ENCODE data around the gene ZNF804B.

The ZNF804B gene

DNA sequence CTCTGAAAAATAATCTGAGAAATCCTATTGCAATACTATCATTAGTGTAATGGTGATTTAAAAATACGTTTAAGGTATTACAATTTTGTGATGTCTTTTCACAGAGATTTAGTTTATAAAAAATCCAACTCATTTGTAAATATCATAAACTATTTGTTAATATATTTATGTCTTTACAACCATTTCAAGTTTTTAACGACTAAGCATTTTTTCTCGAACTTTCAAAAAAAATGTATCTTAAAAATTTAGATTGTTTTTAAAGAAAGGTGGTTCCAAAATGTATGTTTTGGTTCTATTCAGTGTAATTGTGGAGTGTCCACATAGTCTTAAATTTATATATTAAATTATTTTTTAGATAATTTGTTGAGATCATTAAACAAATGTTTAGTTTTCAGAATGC is 170.2 kb downstream of the ZNF804B start:
- no peak for ATAC-seq
- TF ChIP-seq, protein P1, sequence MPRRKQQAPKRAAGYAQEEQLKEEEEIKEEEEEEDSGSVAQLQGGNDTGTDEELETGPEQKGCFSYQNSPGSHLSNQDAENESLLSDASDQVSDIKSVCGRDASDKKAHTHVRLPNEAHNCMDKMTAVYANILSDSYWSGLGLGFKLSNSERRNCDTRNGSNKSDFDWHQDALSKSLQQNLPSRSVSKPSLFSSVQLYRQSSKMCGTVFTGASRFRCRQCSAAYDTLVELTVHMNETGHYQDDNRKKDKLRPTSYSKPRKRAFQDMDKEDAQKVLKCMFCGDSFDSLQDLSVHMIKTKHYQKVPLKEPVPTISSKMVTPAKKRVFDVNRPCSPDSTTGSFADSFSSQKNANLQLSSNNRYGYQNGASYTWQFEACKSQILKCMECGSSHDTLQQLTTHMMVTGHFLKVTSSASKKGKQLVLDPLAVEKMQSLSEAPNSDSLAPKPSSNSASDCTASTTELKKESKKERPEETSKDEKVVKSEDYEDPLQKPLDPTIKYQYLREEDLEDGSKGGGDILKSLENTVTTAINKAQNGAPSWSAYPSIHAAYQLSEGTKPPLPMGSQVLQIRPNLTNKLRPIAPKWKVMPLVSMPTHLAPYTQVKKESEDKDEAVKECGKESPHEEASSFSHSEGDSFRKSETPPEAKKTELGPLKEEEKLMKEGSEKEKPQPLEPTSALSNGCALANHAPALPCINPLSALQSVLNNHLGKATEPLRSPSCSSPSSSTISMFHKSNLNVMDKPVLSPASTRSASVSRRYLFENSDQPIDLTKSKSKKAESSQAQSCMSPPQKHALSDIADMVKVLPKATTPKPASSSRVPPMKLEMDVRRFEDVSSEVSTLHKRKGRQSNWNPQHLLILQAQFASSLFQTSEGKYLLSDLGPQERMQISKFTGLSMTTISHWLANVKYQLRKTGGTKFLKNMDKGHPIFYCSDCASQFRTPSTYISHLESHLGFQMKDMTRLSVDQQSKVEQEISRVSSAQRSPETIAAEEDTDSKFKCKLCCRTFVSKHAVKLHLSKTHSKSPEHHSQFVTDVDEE (CRISPR knock-in tag; IDR thresholded peaks at IDR 0.05) = no peak
- TF ChIP-seq POU6F1 (CRISPR knock-in tag; IDR thresholded peaks at IDR 0.05; ENCODE audit: borderline replicate concordance, low read depth) (no peak), ZNF70 (CRISPR knock-in tag; IDR thresholded peaks at IDR 0.05) (no peak), ZFP3 (CRISPR knock-in tag; IDR thresholded peaks at IDR 0.05) (no peak), ZC3H10 (CRISPR knock-in tag; IDR thresholded peaks at IDR 0.05) (no peak), ZNF565 (CRISPR knock-in tag; conservative IDR thresholded peaks at IDR 0.05; ENCODE audit: low read depth) (no peak), CSDC2 (CRISPR knock-in tag; IDR thresholded peaks at IDR 0.05) (no peak), BACH2 (CRISPR knock-in tag; IDR thresholded peaks at IDR 0.05; ENCODE audit: borderline replicate concordance) (no peak), TOX (CRISPR knock-in tag; IDR thresholded peaks at IDR 0.05; ENCODE audit: borderline replicate concordance) (no peak), ZNF8 (CRISPR knock-in tag; IDR thresholded peaks at IDR 0.05) (no peak), TCF4 (CRISPR knock-in tag; IDR thresholded peaks at IDR 0.05; ENCODE audit: borderline replicate concordance) (no peak), GLIS3 (CRISPR knock-in tag; IDR thresholded peaks at IDR 0.05) (no peak), PPARA (CRISPR knock-in tag; IDR thresholded peaks at IDR 0.05; ENCODE audit: borderline replicate concordance) (no peak)
- TF ChIP-seq, protein P2, sequence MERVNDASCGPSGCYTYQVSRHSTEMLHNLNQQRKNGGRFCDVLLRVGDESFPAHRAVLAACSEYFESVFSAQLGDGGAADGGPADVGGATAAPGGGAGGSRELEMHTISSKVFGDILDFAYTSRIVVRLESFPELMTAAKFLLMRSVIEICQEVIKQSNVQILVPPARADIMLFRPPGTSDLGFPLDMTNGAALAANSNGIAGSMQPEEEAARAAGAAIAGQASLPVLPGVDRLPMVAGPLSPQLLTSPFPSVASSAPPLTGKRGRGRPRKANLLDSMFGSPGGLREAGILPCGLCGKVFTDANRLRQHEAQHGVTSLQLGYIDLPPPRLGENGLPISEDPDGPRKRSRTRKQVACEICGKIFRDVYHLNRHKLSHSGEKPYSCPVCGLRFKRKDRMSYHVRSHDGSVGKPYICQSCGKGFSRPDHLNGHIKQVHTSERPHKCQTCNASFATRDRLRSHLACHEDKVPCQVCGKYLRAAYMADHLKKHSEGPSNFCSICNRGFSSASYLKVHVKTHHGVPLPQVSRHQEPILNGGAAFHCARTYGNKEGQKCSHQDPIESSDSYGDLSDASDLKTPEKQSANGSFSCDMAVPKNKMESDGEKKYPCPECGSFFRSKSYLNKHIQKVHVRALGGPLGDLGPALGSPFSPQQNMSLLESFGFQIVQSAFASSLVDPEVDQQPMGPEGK (CRISPR knock-in tag; IDR thresholded peaks at IDR 0.05; ENCODE audit: borderline replicate concordance) = no peak
- TF ChIP-seq, protein P3, sequence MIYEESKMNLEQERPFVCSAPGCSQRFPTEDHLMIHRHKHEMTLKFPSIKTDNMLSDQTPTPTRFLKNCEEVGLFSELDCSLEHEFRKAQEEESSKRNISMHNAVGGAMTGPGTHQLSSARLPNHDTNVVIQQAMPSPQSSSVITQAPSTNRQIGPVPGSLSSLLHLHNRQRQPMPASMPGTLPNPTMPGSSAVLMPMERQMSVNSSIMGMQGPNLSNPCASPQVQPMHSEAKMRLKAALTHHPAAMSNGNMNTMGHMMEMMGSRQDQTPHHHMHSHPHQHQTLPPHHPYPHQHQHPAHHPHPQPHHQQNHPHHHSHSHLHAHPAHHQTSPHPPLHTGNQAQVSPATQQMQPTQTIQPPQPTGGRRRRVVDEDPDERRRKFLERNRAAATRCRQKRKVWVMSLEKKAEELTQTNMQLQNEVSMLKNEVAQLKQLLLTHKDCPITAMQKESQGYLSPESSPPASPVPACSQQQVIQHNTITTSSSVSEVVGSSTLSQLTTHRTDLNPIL (CRISPR knock-in tag; IDR thresholded peaks at IDR 0.05; ENCODE audit: low read depth) = no peak

DNA sequence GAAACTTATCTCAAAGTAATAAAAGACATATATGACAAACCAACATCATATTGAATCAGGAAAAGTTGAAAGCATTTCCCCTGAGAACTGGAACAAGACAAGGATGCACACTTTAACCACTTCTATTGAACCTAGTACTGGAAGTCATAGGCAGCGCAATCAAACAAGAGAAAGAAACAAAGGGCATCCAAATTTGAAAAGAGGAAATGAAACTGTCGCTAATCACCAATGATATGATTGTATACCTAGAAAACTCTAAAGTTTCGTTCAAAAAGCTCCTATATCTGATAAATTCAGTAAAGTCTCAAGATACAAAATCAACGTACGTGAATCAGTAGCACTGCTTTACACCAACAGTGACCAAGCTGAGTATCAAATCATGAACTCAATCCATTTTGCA is 173.8 kb downstream of the ZNF804B start:
- no peak for TF ChIP-seq SNAI2 (CRISPR knock-in tag; IDR thresholded peaks at IDR 0.05)
- no peak for TF ChIP-seq ZNF8 (CRISPR knock-in tag; IDR thresholded peaks at IDR 0.05)
- no peak for ATAC-seq

DNA sequence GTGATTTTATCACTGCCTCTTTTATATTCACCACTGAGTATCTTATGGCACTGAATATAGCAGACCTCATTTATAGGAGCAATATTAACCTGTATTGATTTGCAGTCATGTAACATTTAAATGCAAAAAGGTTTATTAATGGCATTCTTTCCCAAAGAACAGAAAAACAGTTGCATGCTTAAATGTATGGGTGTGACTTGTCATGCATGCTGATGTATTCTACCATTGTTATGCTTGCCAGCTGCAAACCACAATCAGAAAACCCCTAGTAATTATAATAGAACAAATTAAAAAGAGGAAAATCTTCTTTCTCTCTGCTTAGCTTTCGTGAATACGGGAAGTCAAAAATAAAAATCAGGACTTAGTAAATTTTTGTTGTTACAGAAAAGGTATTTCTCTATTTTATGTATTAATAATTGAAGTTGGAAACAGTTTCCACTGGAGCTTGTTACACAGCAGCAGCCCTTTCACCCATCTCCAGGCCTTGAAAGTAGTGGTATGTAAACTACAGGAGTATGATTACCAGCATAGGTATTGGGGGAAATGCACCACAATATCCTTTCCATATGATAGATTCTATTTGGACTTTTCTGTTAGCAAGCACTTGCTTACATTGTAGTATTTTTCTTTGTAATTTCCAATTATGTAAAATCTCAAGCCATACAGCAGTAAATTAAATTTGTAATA is 183.5 kb downstream of the ZNF804B start:
- TF ChIP-seq ZFP3 (CRISPR knock-in tag; IDR thresholded peaks at IDR 0.05) = no peak
- TF ChIP-seq TOX (CRISPR knock-in tag; IDR thresholded peaks at IDR 0.05; ENCODE audit: borderline replicate concordance) = no peak
- no peak for ATAC-seq

- ATAC-seq = no peak
- TF ChIP-seq RARB (CRISPR knock-in tag; IDR thresholded peaks at IDR 0.05) = no peak
- no peak for TF ChIP-seq OSR1 (CRISPR knock-in tag; IDR thresholded peaks at IDR 0.05)
- TF ChIP-seq, protein P1 (CRISPR knock-in tag; IDR thresholded peaks at IDR 0.05) = no peak
- no peak for TF ChIP-seq ZFP30 (CRISPR knock-in tag; IDR thresholded peaks at IDR 0.05)
- TF ChIP-seq CSRNP3 (CRISPR knock-in tag; IDR thresholded peaks at IDR 0.05) = no peak
- no peak for TF ChIP-seq ZFP3 (CRISPR knock-in tag; IDR thresholded peaks at IDR 0.05)
- no peak for TF ChIP-seq ARNTL (CRISPR knock-in tag; IDR thresholded peaks at IDR 0.05; ENCODE audit: borderline replicate concordance, low read depth)
- TF ChIP-seq GLIS3 (CRISPR knock-in tag; IDR thresholded peaks at IDR 0.05) = no peak
- no peak for TF ChIP-seq CSDC2 (CRISPR knock-in tag; IDR thresholded peaks at IDR 0.05)
- no peak for TF ChIP-seq ISL1 (CRISPR knock-in tag; IDR thresholded peaks at IDR 0.05)
- TF ChIP-seq ESRRG (CRISPR knock-in tag; IDR thresholded peaks at IDR 0.05) = no peak
- TF ChIP-seq, protein P2 (CRISPR knock-in tag; IDR thresholded peaks at IDR 0.05; ENCODE audit: borderline replicate concordance) = no peak
Measured at GRCh38 chr7:88951826-88952225, 192.3 kb downstream of the ZNF804B start.

All from SK-N-SH treated with all-trans-retinoic acid at 6 μM for 48 hours (cell line).